UCSD-AML1 (cell line): ENCODE data around the gene ID3.
A peak's percentile ranks its signal among the peaks of the same experiment; 100 is the strongest.

ENCODE experiments used
- DNase-seq: peaks from one replicate; lab custom pipeline; 2025; ENCODE audit not compliant: unreplicated experiment; lab: John Stamatoyannopoulos, UW

Gene ID3, protein sequence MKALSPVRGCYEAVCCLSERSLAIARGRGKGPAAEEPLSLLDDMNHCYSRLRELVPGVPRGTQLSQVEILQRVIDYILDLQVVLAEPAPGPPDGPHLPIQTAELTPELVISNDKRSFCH

DNA sequence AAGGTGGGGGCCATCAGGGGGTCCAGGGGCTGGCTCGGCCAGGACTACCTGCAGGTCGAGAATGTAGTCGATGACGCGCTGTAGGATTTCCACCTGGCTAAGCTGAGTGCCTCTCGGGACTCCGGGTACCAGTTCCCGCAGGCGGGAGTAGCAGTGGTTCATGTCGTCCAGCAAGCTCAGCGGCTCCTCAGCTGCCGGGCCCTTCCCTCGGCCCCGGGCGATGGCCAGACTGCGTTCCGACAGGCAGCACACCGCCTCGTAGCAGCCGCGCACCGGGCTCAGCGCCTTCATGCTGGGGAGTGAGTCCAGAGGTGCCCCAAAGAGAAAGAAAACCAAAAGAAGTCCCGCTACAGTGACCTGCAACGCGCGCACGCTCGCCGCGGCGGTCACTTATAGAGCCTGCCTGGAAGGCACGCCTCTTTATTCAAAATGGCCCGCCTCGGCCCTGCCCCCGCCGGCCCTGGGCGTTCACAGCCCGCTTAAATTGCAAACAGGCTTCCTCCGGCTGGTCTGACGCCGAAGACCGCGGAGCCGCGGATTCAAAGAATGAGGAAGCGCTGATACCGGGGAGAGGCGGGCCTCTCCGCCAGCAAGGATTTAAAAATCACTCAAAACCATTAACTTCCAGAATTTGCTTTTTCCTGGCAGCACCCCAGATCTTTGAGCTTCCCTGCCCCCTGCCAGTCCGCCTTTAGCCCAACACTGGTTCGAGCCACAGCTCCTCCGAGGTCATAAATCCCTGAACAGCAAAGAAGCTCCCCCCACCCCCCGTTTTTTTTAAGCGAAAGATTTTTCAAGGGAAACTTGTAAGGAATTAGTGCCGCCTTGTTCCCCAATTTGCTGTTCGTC lies at the start of gene ID3:
ID3 (minus strand) TSS at position 366 of the 849 bp plus-strand sequence; CDS start at position 291, 75 bp downstream.
- peak; percentile 95 for DNase-seq

DNA sequence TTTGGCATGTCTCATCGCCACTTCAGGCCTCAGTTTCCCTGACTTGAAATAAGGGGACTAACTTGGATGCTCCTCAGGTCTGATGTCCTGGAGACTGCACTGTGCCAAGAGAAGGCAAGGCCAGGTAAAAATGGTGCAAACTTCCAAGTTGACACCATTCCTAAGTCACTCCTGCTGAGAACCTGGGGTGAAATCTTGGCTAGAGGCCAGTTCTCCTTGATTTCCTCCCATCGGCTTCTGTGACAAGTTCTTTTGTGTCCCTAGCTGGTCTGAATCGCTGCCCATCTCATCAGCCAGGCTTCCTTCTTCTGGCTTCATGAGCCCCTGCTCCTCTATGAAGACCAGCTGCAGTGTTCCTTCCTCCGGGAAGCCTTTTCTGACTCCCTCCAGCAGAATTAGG lies 48.6 kb upstream of the ID3 start:
- DNase-seq: no peak

GRCh38 chr1:23601968-23602876 lies 42.9 kb upstream of the ID3 start:
- DNase-seq: no peak

DNA sequence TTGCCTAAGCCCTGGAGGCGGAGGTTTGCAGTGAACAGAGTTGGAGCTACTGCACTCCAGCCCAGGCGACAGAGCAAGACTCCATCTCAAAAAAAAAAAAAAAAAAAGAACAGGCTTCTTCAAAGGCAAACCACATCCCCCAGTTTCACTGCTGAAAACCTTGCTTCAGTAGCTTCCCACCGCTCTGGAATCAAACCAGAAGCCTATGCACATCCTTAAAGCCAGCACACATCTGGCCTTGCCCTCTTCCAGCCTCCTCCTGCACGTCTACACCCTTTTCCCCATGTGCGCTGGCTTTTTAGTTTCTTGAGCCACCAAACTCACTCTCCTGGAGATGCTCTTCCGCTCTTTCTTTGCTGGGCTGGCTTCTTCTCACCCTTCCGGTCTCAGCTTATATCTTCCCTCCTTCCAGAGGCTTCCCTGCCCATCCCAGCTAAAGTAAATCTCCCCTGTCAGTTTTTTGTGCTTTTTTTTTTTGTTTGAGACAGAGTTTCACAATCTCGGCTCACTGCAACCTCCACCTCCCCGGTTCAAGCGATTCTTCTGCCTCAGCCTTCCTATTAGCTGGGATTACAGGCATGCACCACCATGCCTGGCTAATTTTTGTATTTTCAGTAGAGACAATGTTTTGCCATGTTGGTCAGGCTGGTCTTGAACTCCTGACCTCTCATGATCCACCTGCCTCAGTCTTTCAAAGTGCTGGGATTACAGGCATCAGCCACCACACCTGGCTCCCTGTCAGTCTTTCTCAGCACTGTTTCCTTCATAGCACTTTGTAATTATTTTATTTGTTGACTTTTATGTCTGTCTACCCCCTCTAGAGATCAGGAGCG lies 42.0 kb upstream of the ID3 start:
- no peak for DNase-seq

- DNase-seq: no peak
Measured at GRCh38 chr1:23600283-23600682, 41.0 kb upstream of the ID3 start.

- no peak for DNase-seq
Measured at GRCh38 chr1:23599125-23599524, 39.8 kb upstream of the ID3 start.

- DNase-seq: no peak
Measured at GRCh38 chr1:23598424-23598823, 39.1 kb upstream of the ID3 start.

DNA sequence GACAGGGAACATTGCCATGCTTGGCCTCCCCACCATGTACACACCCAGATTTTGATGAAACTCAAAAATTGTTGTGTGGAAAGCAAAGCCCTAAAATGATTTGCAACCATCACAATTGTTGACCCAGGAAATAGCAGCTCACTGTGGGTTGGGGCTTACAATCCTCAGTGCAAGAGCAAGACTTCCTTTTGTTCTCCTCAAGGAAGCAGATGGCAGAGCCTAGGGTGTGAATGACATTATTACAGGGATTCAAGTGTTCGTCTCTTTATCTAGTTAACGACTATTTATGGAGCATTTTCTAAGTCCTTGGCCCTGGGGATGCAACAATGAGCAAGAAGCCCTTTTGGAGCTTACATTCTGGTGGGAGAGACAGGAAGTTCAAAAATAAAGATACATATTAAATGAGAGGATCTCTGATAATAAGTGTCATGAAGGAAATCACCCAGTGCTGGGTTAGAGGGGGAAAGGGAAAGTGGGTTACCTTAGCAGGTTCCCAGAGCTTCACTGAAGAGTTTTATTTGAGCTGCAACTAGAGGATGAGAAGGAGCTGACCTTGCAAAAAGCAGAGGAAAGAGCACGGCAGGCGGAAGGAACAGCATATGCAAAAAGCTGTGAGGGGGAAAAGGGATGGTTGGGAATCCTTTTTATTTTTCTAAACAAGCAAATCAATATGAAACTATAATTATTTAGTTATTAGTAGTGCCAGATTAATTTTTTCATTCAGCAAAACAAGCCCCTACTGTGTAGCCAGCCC lies 38.5 kb upstream of the ID3 start:
- no peak for DNase-seq

DNA sequence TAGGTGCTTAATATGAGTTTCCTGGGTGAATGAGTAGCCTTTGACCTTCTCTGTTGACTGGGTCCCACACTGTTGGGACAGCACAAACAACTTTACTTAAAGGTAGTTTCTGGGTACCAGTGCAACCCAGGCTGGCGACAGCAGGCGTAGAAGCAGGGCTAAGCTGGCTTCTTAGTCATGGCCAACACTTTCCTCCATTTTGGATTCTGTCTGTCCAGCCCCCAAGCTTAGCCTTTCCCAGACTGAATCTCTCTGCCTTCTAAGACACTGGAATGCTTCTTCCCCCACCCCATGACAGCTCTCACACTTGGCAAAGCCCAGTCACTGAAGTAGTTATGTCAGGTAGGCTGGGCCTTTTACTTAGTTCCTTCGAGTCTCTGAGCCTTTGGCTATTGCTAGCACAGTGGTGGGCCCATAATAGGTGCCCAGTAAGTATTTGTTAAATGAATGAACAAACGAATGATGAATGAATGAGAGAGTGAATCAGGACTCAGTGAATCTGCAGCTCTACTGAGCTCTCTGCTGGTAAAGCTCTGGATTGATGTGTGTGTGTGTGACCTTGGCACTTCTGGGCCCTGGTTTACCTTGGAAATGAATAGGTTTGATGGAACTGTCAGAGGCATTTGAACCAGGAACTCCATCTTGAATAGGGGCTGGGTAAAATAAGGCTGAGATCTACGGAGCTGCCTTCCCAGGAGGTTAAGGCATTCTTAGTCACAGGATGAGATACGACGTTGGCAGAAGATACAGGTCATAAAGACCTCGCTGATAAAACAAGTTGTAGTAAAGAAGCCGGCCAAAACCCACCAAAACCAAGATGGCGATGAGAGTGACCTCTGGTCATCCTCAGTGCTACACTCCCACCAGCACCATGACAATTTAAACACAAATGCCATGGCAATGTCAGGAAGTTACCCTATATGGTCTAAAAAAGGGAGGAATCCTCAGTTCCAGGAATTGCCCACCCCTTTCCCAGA lies 37.4 kb upstream of the ID3 start:
- no peak for DNase-seq

DNA sequence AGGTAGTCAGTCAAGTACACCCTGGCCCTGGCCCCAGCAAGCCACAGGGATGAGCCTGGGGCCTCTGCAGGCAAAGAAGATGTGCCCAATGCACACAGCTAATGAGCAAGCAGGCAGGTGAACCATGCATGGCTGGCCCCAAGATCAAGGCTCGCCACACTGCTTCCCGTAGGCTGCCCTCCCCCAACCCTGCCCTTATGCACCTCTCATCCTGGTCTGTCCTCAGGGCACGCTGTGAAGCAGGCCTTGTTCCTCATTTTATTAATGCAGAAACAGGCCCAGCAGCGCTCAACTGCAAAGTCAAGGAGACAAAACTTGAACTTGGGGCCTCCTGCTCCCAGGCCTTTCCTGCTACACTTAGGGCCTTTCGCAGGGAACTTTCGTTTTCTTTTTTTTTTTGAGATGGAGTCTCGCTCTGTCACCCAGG lies 35.6 kb upstream of the ID3 start:
- DNase-seq: peak; percentile 63

DNA sequence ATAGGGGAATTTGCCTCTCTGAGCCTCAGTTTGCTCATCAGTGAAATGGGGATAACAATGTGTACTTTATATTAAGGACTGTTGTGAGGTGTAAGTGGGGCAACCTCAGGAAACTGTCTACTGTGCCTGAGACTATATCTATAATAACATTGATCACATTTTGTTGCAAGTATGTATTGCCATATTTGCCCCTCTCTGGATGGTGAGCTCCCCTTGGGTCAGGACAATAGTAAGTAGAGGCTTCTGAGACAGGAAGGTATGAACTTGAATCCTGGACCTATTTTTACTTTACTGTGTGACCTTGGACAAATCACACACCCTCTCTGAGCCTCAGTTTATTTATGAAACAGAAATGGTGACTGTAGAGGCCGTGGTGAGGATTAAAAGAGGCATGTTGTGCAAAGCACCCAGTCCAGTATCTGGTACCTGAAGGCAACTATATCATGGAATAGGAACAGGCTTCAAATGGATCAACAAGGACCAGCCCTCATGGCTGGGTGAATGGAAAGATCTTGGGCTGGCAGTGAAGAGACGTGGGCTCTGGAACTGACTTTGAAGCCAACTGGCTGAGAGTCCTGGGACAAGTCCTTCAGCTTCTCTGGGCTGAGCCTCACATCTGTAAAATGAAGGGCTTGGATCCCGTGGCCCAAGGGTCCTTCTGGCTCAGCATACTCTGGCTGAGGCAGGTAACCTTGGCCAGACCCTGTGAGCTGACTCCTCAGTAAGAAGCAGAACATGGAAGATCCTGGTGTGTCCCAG lies 35.0 kb upstream of the ID3 start:
- DNase-seq: no peak

DNA sequence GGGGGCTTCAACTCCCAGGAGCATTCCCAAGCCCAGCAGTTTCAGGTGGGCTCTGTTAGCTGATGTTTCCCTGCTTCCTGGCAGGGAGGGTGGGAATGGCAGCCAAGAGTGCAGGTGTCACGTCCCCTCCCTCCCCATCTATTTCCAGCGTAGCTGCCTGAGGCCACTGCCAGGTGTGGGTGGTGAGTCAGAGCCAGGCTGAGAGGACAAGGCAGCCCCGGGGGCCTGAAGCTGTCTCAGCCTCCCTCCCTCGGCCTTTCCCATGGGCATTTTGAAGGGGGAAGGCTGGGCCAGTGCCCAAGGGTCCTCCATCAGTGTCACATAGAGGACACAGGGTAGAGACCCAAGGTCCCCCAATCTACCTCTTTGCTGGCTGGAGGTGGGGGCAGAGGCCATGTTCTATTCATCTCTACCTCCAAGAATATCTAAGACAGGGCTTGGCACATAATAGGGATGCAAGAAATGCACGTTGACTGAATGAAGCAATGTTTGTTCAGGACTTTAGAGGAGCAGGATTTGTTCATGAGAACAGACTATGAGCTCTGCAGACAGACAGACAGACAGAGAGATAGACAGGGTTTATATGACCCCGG lies 34.4 kb upstream of the ID3 start:
- DNase-seq: no peak

GRCh38 chr1:23593042-23593521 lies 33.8 kb upstream of the ID3 start:
- DNase-seq: no peak

DNA sequence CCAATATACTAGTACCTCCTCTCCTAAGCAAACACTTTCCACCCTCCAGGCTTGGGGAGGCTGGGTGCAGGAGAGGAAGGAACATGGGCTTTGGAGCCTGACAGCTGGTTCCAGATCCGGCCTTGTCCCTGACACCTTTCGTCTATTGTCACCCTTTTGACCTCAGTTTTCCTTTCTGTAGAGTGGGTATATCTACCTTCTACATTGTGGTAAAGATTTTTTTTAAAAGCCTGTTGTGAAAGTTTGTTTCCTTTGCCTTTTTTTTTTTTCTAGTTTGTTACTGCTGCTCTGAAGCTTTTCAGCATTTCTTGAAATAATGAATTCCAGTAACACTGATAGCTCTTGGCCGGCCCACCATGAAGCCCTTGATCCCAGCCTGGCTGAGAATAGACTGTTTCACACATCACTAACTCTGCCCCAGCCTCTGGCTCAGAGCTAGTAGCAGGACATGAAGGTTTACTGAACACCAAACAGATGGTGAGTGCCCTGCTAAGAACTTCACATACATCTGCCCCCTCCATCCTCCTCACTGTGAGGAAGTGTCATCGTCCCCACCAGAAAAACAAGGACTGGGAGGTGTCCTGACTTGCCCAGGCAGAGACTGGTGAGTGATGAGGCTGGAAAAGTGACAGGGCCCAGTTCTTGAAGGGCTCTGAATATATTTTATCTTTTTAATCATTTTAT lies 33.0 kb upstream of the ID3 start:
- no peak for DNase-seq

- DNase-seq: no peak
Measured at GRCh38 chr1:23591460-23592208, 32.3 kb upstream of the ID3 start.

DNA sequence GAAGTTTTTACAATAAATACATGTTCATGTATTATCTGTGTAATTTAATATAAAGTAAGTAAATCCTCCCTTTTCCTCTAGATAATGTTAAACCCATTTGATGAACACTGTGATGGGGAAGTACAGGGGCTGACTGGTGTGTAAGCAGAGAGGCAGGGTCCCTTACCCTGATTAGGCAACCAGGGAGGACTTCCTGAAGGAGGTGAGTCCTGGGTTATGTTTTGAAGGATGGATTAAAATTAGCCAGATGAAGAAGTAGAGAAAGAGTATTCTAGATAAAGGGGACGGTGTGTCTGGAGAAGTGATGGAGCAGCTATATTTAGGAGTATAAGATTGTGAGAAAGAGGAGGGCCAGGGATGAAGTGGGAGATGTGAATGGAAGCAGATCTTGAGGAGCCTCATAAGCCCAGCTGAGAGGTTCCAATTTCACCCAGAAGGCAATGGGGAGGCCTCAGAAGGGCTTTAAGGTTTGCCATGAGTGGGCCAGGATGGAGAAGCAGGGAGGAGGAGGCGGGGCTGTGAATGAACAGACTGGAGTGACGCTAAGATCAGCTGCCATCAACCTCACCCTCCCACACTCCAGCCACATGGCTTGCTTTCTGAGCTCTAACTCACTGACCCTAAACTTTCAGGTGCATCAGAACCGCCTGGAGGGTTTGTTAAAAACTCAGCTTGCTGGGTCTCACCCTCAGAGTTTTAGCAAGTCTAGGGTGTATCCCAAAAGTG lies 30.9 kb upstream of the ID3 start:
- no peak for DNase-seq
